Measurements from ENCODE around the gene KCND3. TPM values are rescaled to one million over a fixed set of nuclear protein-coding genes. Genes with fewer than 3 reads are reported as not detected.

Gene KCND3
- total RNA-seq, 1 donor = 0.31 TPM

- Histone ChIP-seq H3K27me3 (ENCODE audit: insufficient read depth, low read length) (peaks cover 5% of the 10 kb centered on the region), H3K4me3 (ENCODE audit: low read length) (no peak overlapping the region), H3K4me1 (ENCODE audit: insufficient read depth, low read length) (no peaks in the 10 kb centered on the region)
These were observed 164.3 kb downstream of the KCND3 start for GRCh38 chr1:111825217-111825616.

GRCh38 chr1:111822138-111822537, 167.3 kb downstream of the KCND3 start:
- H3K4me1 ChIP-seq (ENCODE audit: insufficient read depth, low read length) = no peaks in the 10 kb centered on the region
- H3K4me3 ChIP-seq (ENCODE audit: low read length) = no peak overlapping the region
- H3K27me3 ChIP-seq (ENCODE audit: insufficient read depth, low read length) = peaks cover 5% of the 10 kb centered on the region
- no peaks in the 10 kb centered on the region for H3K9me3 ChIP-seq (ENCODE audit: low read depth, low read length)

More at GRCh38 chr1:111825217-111825616, 164.3 kb downstream of the KCND3 start:
- no peaks in the 10 kb centered on the region for H3K9me3 ChIP-seq (ENCODE audit: low read depth, low read length)

- Histone ChIP-seq H3K4me3 (ENCODE audit: low read length) (no peak overlapping the region), H3K9me3 (ENCODE audit: low read depth, low read length) (no peaks in the 10 kb centered on the region), H3K27me3 (ENCODE audit: insufficient read depth, low read length) (peaks cover 3% of the 10 kb centered on the region), H3K4me1 (ENCODE audit: insufficient read depth, low read length) (no peaks in the 10 kb centered on the region)
These were observed 168.2 kb downstream of the KCND3 start for GRCh38 chr1:111821121-111821745.

- H3K9me3 ChIP-seq (ENCODE audit: low read depth, low read length) = no peaks in the 10 kb centered on the region
- no peaks in the 10 kb centered on the region for H3K4me1 ChIP-seq (ENCODE audit: insufficient read depth, low read length)
These were observed 169.8 kb downstream of the KCND3 start for GRCh38 chr1:111819566-111820263.

GRCh38 chr1:111818546-111818945, 170.9 kb downstream of the KCND3 start:
- Histone ChIP-seq H3K4me1 (ENCODE audit: insufficient read depth, low read length) (no peaks in the 10 kb centered on the region), H3K27me3 (ENCODE audit: insufficient read depth, low read length) (no peaks in the 10 kb centered on the region), H3K4me3 (ENCODE audit: low read length) (no peak overlapping the region), H3K9me3 (ENCODE audit: low read depth, low read length) (no peaks in the 10 kb centered on the region)

More at GRCh38 chr1:111819566-111820263, 169.8 kb downstream of the KCND3 start:
- no peak overlapping the region for H3K4me3 ChIP-seq (ENCODE audit: low read length)
- peaks cover 3% of the 10 kb centered on the region for H3K27me3 ChIP-seq (ENCODE audit: insufficient read depth, low read length)

GRCh38 chr1:111818081-111818480, 171.4 kb downstream of the KCND3 start:
- no peaks in the 10 kb centered on the region for H3K9me3 ChIP-seq (ENCODE audit: low read depth, low read length)
- H3K4me3 ChIP-seq (ENCODE audit: low read length) = no peak overlapping the region
- H3K27me3 ChIP-seq (ENCODE audit: insufficient read depth, low read length) = no peaks in the 10 kb centered on the region
- H3K4me1 ChIP-seq (ENCODE audit: insufficient read depth, low read length) = no peaks in the 10 kb centered on the region

DNA sequence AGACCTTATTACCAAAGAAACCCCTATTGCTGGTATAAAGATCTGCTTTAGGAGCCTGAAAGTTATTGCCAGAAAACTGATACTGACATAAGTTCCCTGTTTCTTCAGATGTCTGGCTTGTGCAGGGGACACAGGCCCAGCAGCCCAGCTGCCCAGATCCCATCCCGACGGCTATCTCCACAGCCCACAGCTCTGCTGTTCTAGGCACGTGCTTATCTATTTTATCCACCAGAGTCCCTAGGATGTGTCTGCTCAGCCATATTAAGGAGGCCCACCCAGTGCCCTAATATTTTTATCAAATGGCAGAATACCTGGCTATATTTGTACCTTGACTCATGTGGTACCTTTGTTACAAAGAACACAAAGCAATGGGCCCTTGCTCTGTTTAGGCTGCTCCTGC, 174.8 kb downstream of the KCND3 start:
- no peaks in the 10 kb centered on the region for H3K4me1 ChIP-seq (ENCODE audit: insufficient read depth, low read length)
- no peak overlapping the region for H3K4me3 ChIP-seq (ENCODE audit: low read length)
- H3K9me3 ChIP-seq (ENCODE audit: low read depth, low read length) = no peaks in the 10 kb centered on the region
- no peaks in the 10 kb centered on the region for H3K27me3 ChIP-seq (ENCODE audit: insufficient read depth, low read length)

DNA sequence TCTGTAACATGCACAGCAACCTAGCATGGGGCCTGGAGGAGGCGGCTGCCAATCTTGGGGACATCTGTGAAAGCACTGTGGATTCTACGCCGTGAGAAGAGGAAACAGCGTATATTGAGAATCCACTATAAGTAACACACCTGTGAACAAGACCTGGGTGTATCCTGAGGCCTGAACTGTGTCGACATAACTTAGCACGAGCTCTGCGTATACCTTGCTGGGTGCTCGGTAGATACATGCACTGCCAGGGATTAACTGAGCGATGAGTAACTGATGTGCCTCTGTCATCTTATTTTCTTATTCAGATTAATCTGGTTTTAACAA, 175.2 kb downstream of the KCND3 start:
- Histone ChIP-seq H3K4me1 (ENCODE audit: insufficient read depth, low read length) (no peaks in the 10 kb centered on the region), H3K4me3 (ENCODE audit: low read length) (no peak overlapping the region), H3K27me3 (ENCODE audit: insufficient read depth, low read length) (no peaks in the 10 kb centered on the region), H3K9me3 (ENCODE audit: low read depth, low read length) (no peaks in the 10 kb centered on the region)

DNA sequence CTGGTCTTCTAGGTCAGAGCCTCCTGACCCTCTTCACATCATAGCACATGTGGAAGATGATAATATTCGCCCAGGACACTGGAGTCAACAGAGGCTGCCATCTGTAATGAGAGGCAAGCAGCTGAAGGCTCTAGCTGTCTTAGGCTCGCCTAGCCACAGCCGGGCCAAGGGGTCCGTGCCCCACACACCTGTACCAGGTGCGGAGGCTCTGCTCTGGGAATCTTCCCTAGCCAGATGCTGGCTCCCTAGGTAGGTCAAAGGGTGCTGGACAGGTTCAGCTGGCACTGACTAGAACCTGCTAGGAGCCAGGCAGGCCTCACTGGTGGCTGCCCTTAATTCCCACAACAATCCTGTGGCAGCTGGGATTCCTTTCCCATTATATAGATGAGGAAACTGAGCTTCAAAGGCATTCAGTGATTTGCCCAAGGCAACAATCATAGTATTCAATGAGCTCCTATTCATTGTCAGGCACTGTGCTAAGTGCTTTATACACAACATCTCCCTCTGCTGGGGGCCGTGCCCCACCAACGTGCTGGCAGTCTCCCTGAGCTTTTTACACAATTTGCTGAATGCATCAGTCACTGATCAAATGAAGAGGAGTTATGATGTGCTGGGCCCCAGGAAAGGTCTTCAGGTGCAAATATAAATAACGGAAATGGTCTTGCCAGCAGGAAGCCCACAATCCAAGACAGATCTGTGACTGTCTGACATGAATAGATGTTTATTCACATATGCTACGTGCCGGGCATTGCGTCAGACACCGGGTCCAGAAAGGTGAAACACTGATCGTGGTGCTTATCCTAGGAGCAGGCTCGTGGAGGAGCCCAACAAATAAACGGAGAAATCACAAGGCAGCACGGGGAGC, 175.8 kb downstream of the KCND3 start:
- Histone ChIP-seq H3K9me3 (ENCODE audit: low read depth, low read length) (no peaks in the 10 kb centered on the region), H3K4me1 (ENCODE audit: insufficient read depth, low read length) (no peaks in the 10 kb centered on the region), H3K27me3 (ENCODE audit: insufficient read depth, low read length) (no peaks in the 10 kb centered on the region), H3K4me3 (ENCODE audit: low read length) (no peak overlapping the region)

DNA sequence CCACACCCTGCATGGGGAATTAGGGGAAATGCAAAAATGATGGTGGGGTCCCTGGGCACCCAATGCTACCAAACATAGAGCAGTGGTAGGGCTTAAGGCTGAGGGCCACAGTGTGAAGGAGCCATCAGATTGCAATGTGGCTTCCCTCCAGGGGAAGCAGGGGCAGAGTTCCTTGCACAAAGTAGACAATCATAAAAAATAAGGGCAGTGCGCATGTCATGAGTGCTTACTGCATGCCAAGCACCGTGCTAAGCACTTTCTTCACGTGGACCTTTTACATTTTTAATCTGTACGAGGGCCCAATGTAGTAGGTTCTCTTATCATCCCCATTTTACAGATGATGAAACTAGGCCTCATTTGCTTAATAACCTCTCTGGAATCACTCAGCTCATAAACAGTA, 177.2 kb downstream of the KCND3 start:
- H3K9me3 ChIP-seq (ENCODE audit: low read depth, low read length) = no peaks in the 10 kb centered on the region
- no peaks in the 10 kb centered on the region for H3K27me3 ChIP-seq (ENCODE audit: insufficient read depth, low read length)
- no peak overlapping the region for H3K4me3 ChIP-seq (ENCODE audit: low read length)
- no peaks in the 10 kb centered on the region for H3K4me1 ChIP-seq (ENCODE audit: insufficient read depth, low read length)

- Histone ChIP-seq H3K27me3 (ENCODE audit: insufficient read depth, low read length) (no peaks in the 10 kb centered on the region), H3K4me3 (ENCODE audit: low read length) (no peak overlapping the region), H3K4me1 (ENCODE audit: insufficient read depth, low read length) (no peaks in the 10 kb centered on the region), H3K9me3 (ENCODE audit: low read depth, low read length) (no peaks in the 10 kb centered on the region)
These were observed 177.6 kb downstream of the KCND3 start for GRCh38 chr1:111811891-111812290.

DNA sequence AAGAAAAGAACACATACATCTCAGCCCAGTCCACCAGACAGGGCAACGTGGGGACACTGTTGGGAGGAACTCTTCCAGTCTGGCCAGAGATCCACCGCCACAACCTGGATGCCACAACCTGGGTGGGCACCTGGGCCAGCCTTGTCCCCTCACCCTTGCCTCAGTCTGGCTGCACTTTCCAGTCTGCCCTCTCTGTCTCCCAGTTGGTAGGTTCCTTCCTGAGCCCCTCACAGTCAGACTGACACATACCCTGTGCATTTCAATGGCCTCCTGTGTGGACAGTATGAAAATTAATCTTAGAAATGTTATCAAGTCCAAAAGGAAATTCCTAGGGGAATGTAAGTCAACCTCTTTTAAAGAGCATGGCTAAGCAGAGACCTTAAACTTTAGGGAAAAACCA, 184.2 kb downstream of the KCND3 start:
- no peaks in the 10 kb centered on the region for H3K4me1 ChIP-seq (ENCODE audit: insufficient read depth, low read length)
- no peaks in the 10 kb centered on the region for H3K9me3 ChIP-seq (ENCODE audit: low read depth, low read length)
- H3K4me3 ChIP-seq (ENCODE audit: low read length) = no peak overlapping the region
- H3K27me3 ChIP-seq (ENCODE audit: insufficient read depth, low read length) = no peaks in the 10 kb centered on the region

DNA sequence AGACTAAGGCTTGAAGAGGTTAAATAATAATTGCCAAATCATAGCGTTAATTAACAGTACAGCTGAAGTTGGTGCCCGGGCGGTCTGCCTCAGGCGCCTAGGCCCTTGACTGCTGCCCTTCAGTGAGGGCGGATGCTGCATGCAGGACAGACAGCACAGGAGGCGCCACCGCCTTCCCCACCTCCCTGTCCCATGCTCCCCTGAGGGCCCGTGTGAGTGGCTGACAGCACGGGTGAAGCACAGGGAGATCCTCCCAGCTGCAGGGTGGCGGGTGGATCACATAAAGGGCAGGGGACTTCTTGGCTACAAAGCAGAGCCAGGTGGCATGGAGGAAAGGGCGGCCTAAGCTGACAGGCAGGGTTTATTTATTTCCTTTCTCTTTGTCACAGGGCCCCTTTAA, 184.7 kb downstream of the KCND3 start:
- Histone ChIP-seq H3K4me3 (ENCODE audit: low read length) (no peak overlapping the region), H3K9me3 (ENCODE audit: low read depth, low read length) (no peaks in the 10 kb centered on the region)

GRCh38 chr1:111803951-111804350, 185.5 kb downstream of the KCND3 start:
- Histone ChIP-seq H3K4me1 (ENCODE audit: insufficient read depth, low read length) (no peaks in the 10 kb centered on the region), H3K4me3 (ENCODE audit: low read length) (no peak overlapping the region), H3K9me3 (ENCODE audit: low read depth, low read length) (no peaks in the 10 kb centered on the region)

More for the DNA sequence above, 184.7 kb downstream of the KCND3 start:
- H3K27me3 ChIP-seq (ENCODE audit: insufficient read depth, low read length) = no peaks in the 10 kb centered on the region
- H3K4me1 ChIP-seq (ENCODE audit: insufficient read depth, low read length) = no peaks in the 10 kb centered on the region

GRCh38 chr1:111802984-111803383, 186.5 kb downstream of the KCND3 start:
- Histone ChIP-seq H3K4me1 (ENCODE audit: insufficient read depth, low read length) (no peaks in the 10 kb centered on the region), H3K27me3 (ENCODE audit: insufficient read depth, low read length) (no peaks in the 10 kb centered on the region), H3K9me3 (ENCODE audit: low read depth, low read length) (no peaks in the 10 kb centered on the region), H3K4me3 (ENCODE audit: low read length) (no peak overlapping the region)

More at GRCh38 chr1:111803951-111804350, 185.5 kb downstream of the KCND3 start:
- H3K27me3 ChIP-seq (ENCODE audit: insufficient read depth, low read length) = no peaks in the 10 kb centered on the region

All from mononuclear cell (primary cell).